Rectal smooth muscle tissue (tissue), 1 donor: ENCODE measurements around the gene MTR.
"Not testable (repeated sequence)": the region's sequence is repeated elsewhere in the genome, so short reads cannot be mapped to it uniquely, and the experiment has no call there.

Source experiments
- H3K27ac ChIP-seq: one replicate; pipeline ENCODE4 v1.7.0; 2013; ENCODE audit warnings: low read depth, low read length, inconsistent platforms
- H3K27me3 ChIP-seq: one replicate; pipeline ENCODE4 v1.7.0; 2013; ENCODE audit warnings: low read length; ENCODE audit not compliant: control insufficient read depth, insufficient read depth
- H3K36me3 ChIP-seq: one replicate; pipeline ENCODE4 v1.7.0; 2013; ENCODE audit warnings: low read length; ENCODE audit not compliant: control insufficient read depth, insufficient read depth
- H3K4me1 ChIP-seq: one replicate; pipeline ENCODE4 v1.7.0; 2013; ENCODE audit warnings: low read length; ENCODE audit not compliant: control insufficient read depth, insufficient read depth
- H3K4me3 ChIP-seq: one replicate; pipeline ENCODE4 v1.7.0; 2013; ENCODE audit warnings: low read length
- H3K9ac ChIP-seq: one replicate; pipeline ENCODE4 v1.7.0; 2013; ENCODE audit warnings: low read length

The MTR gene

GRCh38 chr1:236907205-236907604 lies 112.1 kb downstream of the MTR start:
- Histone ChIP-seq H3K9ac (no peak overlapping the region), H3K36me3 (no peaks in the 10 kb centered on the region), H3K4me1 (no peaks in the 10 kb centered on the region), H3K27ac (no peak overlapping the region), H3K4me3 (no peak overlapping the region), H3K27me3 (no peaks in the 10 kb centered on the region)

GRCh38 chr1:236908669-236909068 lies 113.6 kb downstream of the MTR start:
- Histone ChIP-seq H3K27ac (no peak overlapping the region), H3K4me3 (no peak overlapping the region), H3K36me3 (no peaks in the 10 kb centered on the region), H3K4me1 (no peaks in the 10 kb centered on the region), H3K9ac (no peak overlapping the region), H3K27me3 (no peaks in the 10 kb centered on the region)

- H3K27ac ChIP-seq, H3K27me3 ChIP-seq, H3K4me1 ChIP-seq, H3K4me3 ChIP-seq, H3K36me3 ChIP-seq, H3K9ac ChIP-seq: not testable (repeated sequence)
Measured at GRCh38 chr1:236911047-236911446, 116.0 kb downstream of the MTR start.

GRCh38 chr1:236913371-236914037 lies 118.4 kb downstream of the MTR start:
- Histone ChIP-seq H3K36me3 (no peaks in the 10 kb centered on the region), H3K4me1 (no peaks in the 10 kb centered on the region), H3K27me3 (no peaks in the 10 kb centered on the region), H3K4me3 (no peak overlapping the region), H3K27ac (no peak overlapping the region), H3K9ac (no peak overlapping the region)

GRCh38 chr1:236914375-236914774 lies 119.3 kb downstream of the MTR start:
- Histone ChIP-seq H3K4me1 (no peaks in the 10 kb centered on the region), H3K27ac (no peak overlapping the region), H3K27me3 (no peaks in the 10 kb centered on the region), H3K36me3 (no peaks in the 10 kb centered on the region), H3K9ac (no peak overlapping the region), H3K4me3 (no peak overlapping the region)

GRCh38 chr1:236916131-236916800 lies 121.2 kb downstream of the MTR start:
- H3K27me3 ChIP-seq = no peaks in the 10 kb centered on the region
- no peak overlapping the region for H3K27ac ChIP-seq
- no peaks in the 10 kb centered on the region for H3K4me1 ChIP-seq
- no peaks in the 10 kb centered on the region for H3K36me3 ChIP-seq
- H3K9ac ChIP-seq = no peak overlapping the region
- no peak overlapping the region for H3K4me3 ChIP-seq

GRCh38 chr1:236917448-236917847 lies 122.4 kb downstream of the MTR start:
- H3K4me3 ChIP-seq = no peak overlapping the region
- no peaks in the 10 kb centered on the region for H3K36me3 ChIP-seq
- no peak overlapping the region for H3K9ac ChIP-seq
- H3K4me1 ChIP-seq = no peaks in the 10 kb centered on the region
- H3K27me3 ChIP-seq = no peaks in the 10 kb centered on the region
- H3K27ac ChIP-seq = no peak overlapping the region

- no peak overlapping the region for H3K9ac ChIP-seq
- H3K27ac ChIP-seq = no peak overlapping the region
- no peaks in the 10 kb centered on the region for H3K4me1 ChIP-seq
- H3K4me3 ChIP-seq = no peak overlapping the region
- no peaks in the 10 kb centered on the region for H3K27me3 ChIP-seq
- no peaks in the 10 kb centered on the region for H3K36me3 ChIP-seq
Measured at GRCh38 chr1:236920286-236920894, 125.3 kb downstream of the MTR start.

- H3K4me3 ChIP-seq = no peak overlapping the region
- no peak overlapping the region for H3K27ac ChIP-seq
- no peak overlapping the region for H3K9ac ChIP-seq
- no peaks in the 10 kb centered on the region for H3K4me1 ChIP-seq
- H3K27me3 ChIP-seq = no peaks in the 10 kb centered on the region
- H3K36me3 ChIP-seq = no peaks in the 10 kb centered on the region
Measured at GRCh38 chr1:236921610-236922009, 126.5 kb downstream of the MTR start.

- no peaks in the 10 kb centered on the region for H3K36me3 ChIP-seq
- H3K4me3 ChIP-seq = no peak overlapping the region
- no peak overlapping the region for H3K9ac ChIP-seq
- no peaks in the 10 kb centered on the region for H3K27me3 ChIP-seq
- no peaks in the 10 kb centered on the region for H3K4me1 ChIP-seq
- no peak overlapping the region for H3K27ac ChIP-seq
Measured at GRCh38 chr1:236922190-236922589, 127.1 kb downstream of the MTR start.

GRCh38 chr1:236925386-236925785 lies 130.3 kb downstream of the MTR start:
- Histone ChIP-seq H3K9ac (no peak overlapping the region), H3K27me3 (no peaks in the 10 kb centered on the region), H3K36me3 (no peaks in the 10 kb centered on the region), H3K4me1 (no peaks in the 10 kb centered on the region), H3K4me3 (no peak overlapping the region), H3K27ac (no peak overlapping the region)

GRCh38 chr1:236930503-236930902 lies 135.4 kb downstream of the MTR start:
- no peak overlapping the region for H3K27ac ChIP-seq
- H3K27me3 ChIP-seq = no peaks in the 10 kb centered on the region
- no peaks in the 10 kb centered on the region for H3K4me1 ChIP-seq
- H3K9ac ChIP-seq = no peak overlapping the region
- no peak overlapping the region for H3K4me3 ChIP-seq
- no peaks in the 10 kb centered on the region for H3K36me3 ChIP-seq

- Histone ChIP-seq H3K9ac (no peak overlapping the region), H3K4me3 (no peak overlapping the region), H3K36me3 (no peaks in the 10 kb centered on the region), H3K27ac (no peak overlapping the region), H3K4me1 (no peaks in the 10 kb centered on the region), H3K27me3 (no peaks in the 10 kb centered on the region)
Measured at GRCh38 chr1:236938760-236939159, 143.7 kb downstream of the MTR start.
